HepG2 (cell line): ENCODE data around the gene ESPNL. TPM values are rescaled to one million over a fixed set of nuclear protein-coding genes. Genes with fewer than 3 reads are reported as not detected.

Source experiments
- CBX1 ChIP-seq: IDR thresholded peaks from one replicate; pipeline ENCODE4 v1.6.1; 2016; ENCODE audit warnings: antibody characterized with exemption, low read depth
- CC2D1A ChIP-seq: sonication (generic); formaldehyde crosslinking; IDR thresholded peaks from 2 replicates; pipeline ENCODE4 v1.8.1; 2023; ENCODE audit warnings: mild to moderate bottlenecking, missing genetic modification reagents
- DMTF1 ChIP-seq: sonication (generic); formaldehyde crosslinking; IDR thresholded peaks from 2 replicates; pipeline ENCODE4 v1.4.0; 2020; ENCODE audit warnings: mild to moderate bottlenecking, missing genetic modification reagents
- DNMT1 ChIP-seq: sonication (generic); formaldehyde crosslinking; IDR thresholded peaks from 2 replicates; pipeline ENCODE4 v1.5.1; 2020; ENCODE audit warnings: mild to moderate bottlenecking, missing genetic modification reagents
- HOXA9 ChIP-seq: sonication (generic); formaldehyde crosslinking; IDR thresholded peaks from 2 replicates; pipeline ENCODE4 v1.8.1; 2022; ENCODE audit warnings: missing genetic modification reagents, mild to moderate bottlenecking, moderate library complexity, borderline replicate concordance
- IKZF5 ChIP-seq: IDR thresholded peaks from 2 replicates; pipeline ENCODE4 v1.6.1; 2018; ENCODE audit warnings: missing genetic modification reagents, mild to moderate bottlenecking, missing compliant biosample characterization
- KMT2B ChIP-seq: IDR thresholded peaks from 2 replicates; pipeline ENCODE4 v1.6.1; 2016; ENCODE audit warnings: missing genetic modification reagents, missing compliant biosample characterization
- MAFG ChIP-seq: sonication (generic); formaldehyde crosslinking; IDR thresholded peaks from 2 replicates; pipeline ENCODE4 v1.5.1; 2020; ENCODE audit warnings: mild to moderate bottlenecking, missing genetic modification reagents
- MAZ ChIP-seq, 2 experiments: sonication (generic) in 1 of 2; formaldehyde crosslinking in 1 of 2; IDR thresholded peaks; 2 replicates each; pipeline versions ENCODE4 v1.5.0 to v1.6.1; 2012 to 2020; ENCODE audit warnings: low read depth in 2 of 2, mild to moderate bottlenecking in 2 of 2, borderline replicate concordance in 1 of 2, improper control_type of control experiment in 1 of 2, low read length in 1 of 2, missing genetic modification reagents in 1 of 2, moderate library complexity in 1 of 2
- MXI1 ChIP-seq: IDR thresholded peaks from 3 replicates; pipeline ENCODE4 v1.6.1; 2012; ENCODE audit warnings: low read depth, low read length, inconsistent platforms, borderline replicate concordance
- NCOA5 ChIP-seq: sonication (generic); formaldehyde crosslinking; IDR thresholded peaks from 2 replicates; pipeline ENCODE4 v1.4.0; 2020; ENCODE audit warnings: missing genetic modification reagents
- NFKBIZ ChIP-seq: IDR thresholded peaks from 2 replicates; pipeline ENCODE4 v1.6.1; 2018; ENCODE audit warnings: missing genetic modification reagents, missing compliant biosample characterization
- NR2F6 ChIP-seq, 2 experiments: IDR thresholded peaks; 2 replicates each; pipeline ENCODE4 v1.6.1; 2016; ENCODE audit warnings: antibody characterized with exemption in 1 of 2, mild to moderate bottlenecking in 1 of 2
- PCBP1 ChIP-seq: fragments of 200-400 bp; formaldehyde crosslinking; IDR thresholded peaks from 2 replicates; pipeline ENCODE4 v1.6.1; 2017; ENCODE audit warnings: mild to moderate bottlenecking, low read depth, low read length, borderline replicate concordance
- RXRB ChIP-seq: IDR thresholded peaks from 2 replicates; pipeline ENCODE4 v1.6.1; 2016; ENCODE audit warnings: borderline replicate concordance, missing genetic modification reagents, missing compliant biosample characterization
- SOX6 ChIP-seq, 2 experiments: fragments of 450-650 bp in 1 of 2; sonication (generic) in 1 of 2; formaldehyde crosslinking in 1 of 2; IDR thresholded peaks; 2 replicates each; pipeline versions ENCODE4 v1.4.0 to v1.6.1; 2017 to 2020; ENCODE audit warnings: antibody characterized with exemption in 1 of 2, mild to moderate bottlenecking in 1 of 2, missing genetic modification reagents in 1 of 2
- THAP7 ChIP-seq: sonication (generic); formaldehyde crosslinking; IDR thresholded peaks from 2 replicates; pipeline ENCODE4 v1.8.1; 2023; ENCODE audit warnings: mild to moderate bottlenecking, missing genetic modification reagents
- YEATS4 ChIP-seq: sonication (generic); formaldehyde crosslinking; IDR thresholded peaks from 2 replicates; pipeline ENCODE4 v1.4.0; 2020; ENCODE audit warnings: missing genetic modification reagents, borderline replicate concordance
- ZBTB20 ChIP-seq: sonication (generic); formaldehyde crosslinking; IDR thresholded peaks from 2 replicates; pipeline ENCODE4 v1.8.1; 2023; ENCODE audit warnings: missing genetic modification reagents, low read depth, mild to moderate bottlenecking, borderline replicate concordance
- ZFX ChIP-seq: sonication (generic); formaldehyde crosslinking; IDR thresholded peaks from 2 replicates; pipeline ENCODE4 v1.4.0; 2020; ENCODE audit warnings: mild to moderate bottlenecking, low read depth, missing genetic modification reagents, moderate library complexity
- ZNF263 ChIP-seq: sonication (generic); formaldehyde crosslinking; IDR thresholded peaks from 2 replicates; pipeline ENCODE4 v1.4.0; 2020; ENCODE audit warnings: missing genetic modification reagents
- ZNF329 ChIP-seq: sonication (generic); formaldehyde crosslinking; IDR thresholded peaks from 2 replicates; pipeline ENCODE4 v1.9.0; 2021; ENCODE audit warnings: low read depth, mild to moderate bottlenecking, missing genetic modification reagents
- ZNF678 ChIP-seq: sonication (generic); formaldehyde crosslinking; IDR thresholded peaks from 2 replicates; pipeline ENCODE4 v1.4.0; 2020; ENCODE audit warnings: mild to moderate bottlenecking, missing genetic modification reagents
- ZNF737 ChIP-seq: sonication (generic); formaldehyde crosslinking; IDR thresholded peaks from 2 replicates; pipeline ENCODE4 v1.5.0; 2020; ENCODE audit warnings: missing genetic modification reagents, mild to moderate bottlenecking, borderline replicate concordance
- polyA plus RNA-seq, 8 experiments: library from polyadenylated mRNA; depleted of rRNA in 3 of 8; stranded (reverse) in 7 of 8; unstranded in 1 of 8; fragments of >200 nt; fragmentation: Illumina TruSeq in 4 of 8; extraction: Trizol in 4 of 8; gene quantifications; 2 replicates each; pipeline versions ENCODE4 v1.2.1 to v1.2.3, GENCODE V29; 2011 to 2016; ENCODE audit warnings: low read depth in 4 of 8, missing spikeins in 1 of 8, mixed read lengths in 1 of 8; ENCODE audit not compliant: insufficient read depth in 1 of 8
- total RNA-seq, 5 experiments: library from RNA; depleted of rRNA; stranded (reverse); fragments of >200 nt; fragmentation: Illumina TruSeq; extraction: Trizol; gene quantifications; 2 replicates each; pipeline ENCODE4 v1.2.3, GENCODE V29; 2016; ENCODE audit warnings: low read depth in 1 of 5

The ESPNL gene
- total and polyA plus RNA-seq, 2 of the 13 experiments (the other 11 are each of a cell fraction or from before 2014, with no cell fraction given), result 0.45 to 0.80 TPM

GRCh38 chr2:238139196-238140039 lies 39.3 kb downstream of the ESPNL start (continued):
- no peak for TF ChIP-seq CBX1
- no peak for TF ChIP-seq IKZF5 (CRISPR knock-in tag)
- TF ChIP-seq MAFG (CRISPR knock-in tag), result no peak
- no peak for TF ChIP-seq THAP7 (CRISPR knock-in tag)
- no peak for TF ChIP-seq DMTF1
- no peak for TF ChIP-seq SOX6 (IDR thresholded peaks at IDR 0.05)
- no peak; the same call in 1 of the 2 replicates for TF ChIP-seq SOX6 (CRISPR knock-in tag; IDR thresholded peaks at IDR 0.05)
- TF ChIP-seq YEATS4 (CRISPR knock-in tag), result no peak
- TF ChIP-seq NFKBIZ, result no peak
- no peak for TF ChIP-seq KMT2B (CRISPR knock-in tag)
- TF ChIP-seq PCBP1, result no peak
- TF ChIP-seq DNMT1 (CRISPR knock-in tag), result no peak
- TF ChIP-seq ZNF329 (CRISPR knock-in tag), result no peak
- TF ChIP-seq MXI1, result no peak
- TF ChIP-seq CC2D1A (CRISPR knock-in tag), result no peak
- no peak for TF ChIP-seq ZNF737 (CRISPR knock-in tag)
- no peak for TF ChIP-seq ZBTB20
- TF ChIP-seq NR2F6 (IDR thresholded peaks at IDR 0.05), result no peak
- TF ChIP-seq NR2F6 (CRISPR knock-in tag; IDR thresholded peaks at IDR 0.05), result peak; percentile 41; the same call in 1 of the 2 replicates
- TF ChIP-seq ZNF263 (CRISPR knock-in tag), result no peak; the same call in 1 of the 2 replicates
- TF ChIP-seq HOXA9 (CRISPR knock-in tag), result no peak
- no peak for TF ChIP-seq NCOA5 (CRISPR knock-in tag)
- TF ChIP-seq ZNF678 (CRISPR knock-in tag), result no peak
- TF ChIP-seq MAZ (IDR thresholded peaks at IDR 0.05; ENCODE audit: borderline replicate concordance, low read depth, low read length), result no peak
- TF ChIP-seq MAZ (CRISPR knock-in tag; IDR thresholded peaks at IDR 0.05; ENCODE audit: low read depth), result 0 out of 2 replicates have a peak, but pooled peaks have one; percentile 56
- 0 out of 2 replicates have a peak, but pooled peaks have one; percentile 45 for TF ChIP-seq RXRB (CRISPR knock-in tag)
- peak; percentile 69 for TF ChIP-seq ZFX (CRISPR knock-in tag)
